ENCODE data around the gene CAMKK2. TPM values are rescaled to one million over a fixed set of nuclear protein-coding genes. Genes with fewer than 3 reads are reported as not detected.

CAMKK2 gene
- total RNA-seq, 1 donor from 2014 or later: 41.0 TPM

DNA sequence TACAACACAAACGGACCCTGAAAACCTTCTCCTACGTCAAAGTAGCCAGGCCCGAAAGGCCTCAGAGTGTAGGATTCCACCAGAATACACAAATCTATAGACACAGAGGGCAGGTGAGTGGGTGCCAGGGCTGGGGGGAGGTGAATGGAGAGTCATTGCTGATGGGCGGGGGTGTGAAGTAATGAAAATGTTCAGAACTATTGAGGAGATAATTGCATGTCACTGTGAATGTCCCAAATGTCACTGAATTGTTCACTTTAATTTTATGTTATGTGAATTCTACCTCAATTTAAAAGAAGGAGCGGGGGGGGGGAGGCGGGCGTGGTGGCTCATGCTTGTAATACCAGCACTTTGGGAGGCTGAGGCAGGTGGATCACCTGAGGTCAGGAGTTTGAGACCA, 50.6 kb downstream of the CAMKK2 start:
- no peak for DNase-seq (ENCODE audit: low spot score)
- H3K9me3 Mint-ChIP-seq: no peaks in the 10 kb centered on the region
- no peaks in the 10 kb centered on the region for H3K27me3 Mint-ChIP-seq (ENCODE audit: insufficient read depth)
- H3K27ac Mint-ChIP-seq: no peak overlapping the region
- H3K36me3 Mint-ChIP-seq (ENCODE audit: low read depth): peaks cover 22% of the 10 kb centered on the region
- intact Hi-C loops (cut with micrococcal nuclease): no loop called here
- no peak overlapping the region for H3K4me3 Mint-ChIP-seq
- peaks cover 8% of the 10 kb centered on the region for H3K4me1 Mint-ChIP-seq (ENCODE audit: low read depth)

- Mint-ChIP-seq H3K4me1 (ENCODE audit: low read depth) (peaks cover 16% of the 10 kb centered on the region), H3K36me3 (ENCODE audit: low read depth) (peaks cover 23% of the 10 kb centered on the region), H3K27ac (no peak overlapping the region), H3K27me3 (ENCODE audit: insufficient read depth) (no peaks in the 10 kb centered on the region), H3K9me3 (no peaks in the 10 kb centered on the region), H3K4me3 (no peak overlapping the region)
- DNase-seq (ENCODE audit: low spot score): no peak
- intact Hi-C loops (cut with micrococcal nuclease): no loop called here
These were observed 51.5 kb downstream of the CAMKK2 start for GRCh38 chr12:121245031-121245430.

DNA sequence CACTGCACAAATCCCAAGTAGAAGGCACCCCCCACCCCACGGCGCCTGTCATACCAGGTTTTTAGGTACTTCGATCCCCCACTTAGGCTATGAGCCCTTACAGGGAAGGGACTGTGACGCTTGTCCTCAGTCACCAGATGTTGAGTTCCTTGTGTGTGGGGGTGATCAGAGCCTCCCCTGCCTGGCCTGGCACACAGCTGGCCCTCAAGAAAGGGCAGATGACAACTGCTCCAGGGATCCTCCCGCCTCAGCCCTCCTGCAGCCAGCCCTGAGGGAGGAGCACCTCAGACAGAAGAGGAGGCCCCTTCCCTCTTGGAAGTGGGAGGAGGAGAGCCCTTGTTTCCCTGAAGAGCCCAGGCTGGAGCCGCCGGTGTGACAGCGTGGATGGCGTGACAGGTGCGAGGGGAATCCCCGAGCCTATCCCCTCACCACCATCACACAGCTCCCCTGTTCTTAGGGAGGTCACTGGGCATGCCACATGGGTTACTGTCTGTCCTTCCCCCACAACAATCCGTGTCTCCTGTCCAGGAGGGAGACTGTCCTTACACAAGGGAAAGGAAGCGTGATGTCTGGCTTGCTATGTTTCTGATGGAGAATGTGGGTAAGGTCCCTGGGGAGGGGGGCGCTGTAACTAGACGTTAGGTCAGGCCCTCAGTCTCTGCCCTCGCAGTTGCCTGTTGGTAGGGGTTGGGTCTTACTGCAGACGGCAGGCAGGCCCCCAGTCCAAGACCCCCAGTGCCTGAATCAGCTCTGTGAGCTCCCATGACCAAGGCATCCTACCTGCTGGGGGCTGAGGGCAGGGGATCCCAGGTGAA, 55.1 kb downstream of the CAMKK2 start:
- no peaks in the 10 kb centered on the region for H3K9me3 Mint-ChIP-seq
- intact Hi-C loops (cut with micrococcal nuclease): loop anchor here (2.0 to 5.0 kb wide), 2 partner anchors 17 to 56 kb away; partner anchors contain the start of gene CAMKK2
- no peak for DNase-seq (ENCODE audit: low spot score)
- H3K4me1 Mint-ChIP-seq (ENCODE audit: low read depth): peaks cover 30% of the 10 kb centered on the region
- peak overlapping the region; percentile 92 for H3K27ac Mint-ChIP-seq
- H3K27me3 Mint-ChIP-seq (ENCODE audit: insufficient read depth): no peaks in the 10 kb centered on the region
- H3K36me3 Mint-ChIP-seq (ENCODE audit: low read depth): peaks cover 21% of the 10 kb centered on the region
- peak overlapping the region; percentile 73 for H3K4me3 Mint-ChIP-seq

DNA sequence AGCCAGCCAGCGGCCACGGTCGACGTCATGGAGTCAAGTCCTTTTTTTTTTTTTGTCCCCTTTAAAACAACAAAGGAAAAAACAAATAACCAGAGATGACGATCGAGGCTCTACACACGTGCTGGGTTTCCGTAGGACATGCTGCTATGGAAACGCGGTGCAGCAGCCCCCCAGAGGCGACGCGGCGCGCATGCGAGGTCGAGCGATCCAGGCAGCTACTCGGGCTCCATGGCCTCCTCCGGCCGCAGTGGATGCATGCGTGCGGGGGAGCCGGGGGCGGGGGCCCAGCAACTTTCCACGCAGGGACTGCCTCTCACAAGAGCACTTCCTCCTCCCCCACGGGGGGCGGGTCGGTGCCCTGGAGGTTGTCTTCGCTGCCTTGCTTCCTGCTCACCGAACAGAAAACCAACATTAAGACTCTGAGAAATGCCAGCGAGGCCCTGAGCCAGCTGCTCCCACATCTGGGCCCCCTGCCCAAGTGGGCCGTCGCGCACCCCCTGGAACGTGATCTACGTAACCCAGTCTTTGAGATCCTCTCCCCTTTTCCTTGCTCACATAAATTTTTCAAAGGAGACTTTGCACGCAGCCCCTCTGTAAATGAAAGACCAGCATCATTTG, 55.9 kb downstream of the CAMKK2 start:
- peaks cover 27% of the 10 kb centered on the region for H3K36me3 Mint-ChIP-seq (ENCODE audit: low read depth)
- intact Hi-C loops (cut with micrococcal nuclease): loop anchor here (2.0 to 5.0 kb wide), 2 partner anchors 16 to 57 kb away; partner anchors contain the start of gene CAMKK2
- DNase-seq (ENCODE audit: low spot score): peak; percentile 79
- H3K27me3 Mint-ChIP-seq (ENCODE audit: insufficient read depth): no peaks in the 10 kb centered on the region
- no peaks in the 10 kb centered on the region for H3K9me3 Mint-ChIP-seq
- peak overlapping the region; percentile 73 for H3K4me3 Mint-ChIP-seq
- peaks cover 30% of the 10 kb centered on the region for H3K4me1 Mint-ChIP-seq (ENCODE audit: low read depth)
- H3K27ac Mint-ChIP-seq: peak overlapping the region; percentile 92

- Mint-ChIP-seq H3K36me3 (ENCODE audit: low read depth) (peaks cover 27% of the 10 kb centered on the region), H3K27me3 (ENCODE audit: insufficient read depth) (no peaks in the 10 kb centered on the region), H3K4me1 (ENCODE audit: low read depth) (peaks cover 30% of the 10 kb centered on the region), H3K9me3 (no peaks in the 10 kb centered on the region), H3K4me3 (peak overlapping the region; percentile 73), H3K27ac (peak overlapping the region; percentile 92)
- intact Hi-C loops (cut with micrococcal nuclease): loop anchor here (2.0 to 5.0 kb wide), 2 partner anchors 15 to 57 kb away; partner anchors contain the start of gene CAMKK2
- no peak for DNase-seq (ENCODE audit: low spot score)
These were observed 56.5 kb downstream of the CAMKK2 start for GRCh38 chr12:121240062-121240420.

DNA sequence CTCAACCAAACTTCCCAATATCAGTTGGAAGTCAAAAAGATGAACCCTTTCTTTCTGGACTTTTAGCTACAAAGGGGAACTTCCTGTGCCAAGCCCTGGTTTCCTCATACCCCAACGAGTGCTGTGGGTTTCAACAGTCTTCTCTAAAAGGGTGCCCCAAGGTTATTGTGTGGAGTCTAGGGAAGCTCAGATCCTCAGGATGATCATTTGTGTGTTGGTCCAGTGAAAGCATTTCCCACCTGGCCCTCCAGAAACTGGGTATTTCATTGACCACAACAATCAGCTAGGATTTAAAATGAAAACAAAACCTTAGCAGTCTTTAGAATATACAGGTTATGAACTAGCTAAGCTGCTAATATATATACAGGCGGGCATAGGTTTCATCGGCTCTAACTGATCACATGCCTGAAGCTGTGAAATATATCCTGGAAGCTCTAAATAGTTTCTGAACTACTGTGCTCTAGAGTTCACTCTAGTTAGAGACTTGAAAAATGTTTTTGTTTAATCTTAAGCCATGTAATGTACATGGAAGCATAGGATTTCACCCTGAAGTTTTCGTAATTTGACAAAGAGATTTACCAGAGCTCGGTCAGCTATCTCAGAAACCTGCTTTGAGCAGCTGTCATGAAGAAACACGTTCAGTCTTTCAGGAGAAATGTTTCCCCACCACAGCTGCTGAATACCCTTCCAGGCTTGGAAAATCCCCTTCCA, 57.0 kb downstream of the CAMKK2 start:
- DNase-seq (ENCODE audit: low spot score): no peak
- Mint-ChIP-seq H3K27me3 (ENCODE audit: insufficient read depth) (no peaks in the 10 kb centered on the region), H3K27ac (peak overlapping the region; percentile 92), H3K9me3 (no peaks in the 10 kb centered on the region), H3K4me3 (peak overlapping the region; percentile 73), H3K36me3 (ENCODE audit: low read depth) (peaks cover 30% of the 10 kb centered on the region), H3K4me1 (ENCODE audit: low read depth) (peaks cover 30% of the 10 kb centered on the region)
- intact Hi-C loops (cut with micrococcal nuclease): loop anchor here (2.0 to 5.0 kb wide), 2 partner anchors 15 to 58 kb away; partner anchors contain the start of gene CAMKK2

GRCh38 chr12:121238604-121239350, 57.7 kb downstream of the CAMKK2 start:
- no peaks in the 10 kb centered on the region for H3K27me3 Mint-ChIP-seq (ENCODE audit: insufficient read depth)
- H3K36me3 Mint-ChIP-seq (ENCODE audit: low read depth): peaks cover 33% of the 10 kb centered on the region
- H3K4me3 Mint-ChIP-seq: no peak overlapping the region
- H3K9me3 Mint-ChIP-seq: no peaks in the 10 kb centered on the region
- peak overlapping the region; percentile 65 for H3K27ac Mint-ChIP-seq
- DNase-seq (ENCODE audit: low spot score): no peak
- H3K4me1 Mint-ChIP-seq (ENCODE audit: low read depth): peaks cover 30% of the 10 kb centered on the region
- intact Hi-C loops (cut with micrococcal nuclease): no loop called here

DNA sequence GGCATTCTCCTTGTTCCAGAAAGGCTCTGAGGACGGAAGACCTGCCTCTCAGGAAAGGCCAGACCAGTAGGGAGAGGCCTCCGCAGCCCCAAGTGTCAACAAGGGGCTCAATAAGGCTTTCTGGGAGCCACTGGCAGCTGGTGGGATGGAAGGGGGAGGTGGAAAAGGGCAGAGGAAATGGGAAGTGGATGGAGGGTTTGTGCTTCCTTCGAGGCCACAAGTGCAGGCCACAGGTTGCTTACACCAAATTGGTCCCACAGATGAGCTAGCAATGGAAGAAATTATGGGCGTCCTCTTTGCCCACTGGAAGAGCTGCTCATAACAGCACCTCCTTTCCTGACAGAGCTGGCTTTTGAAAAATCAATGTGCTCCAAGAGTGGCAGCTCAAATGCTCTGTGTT, 58.4 kb downstream of the CAMKK2 start:
- Mint-ChIP-seq H3K9me3 (no peaks in the 10 kb centered on the region), H3K4me1 (ENCODE audit: low read depth) (peaks cover 30% of the 10 kb centered on the region), H3K4me3 (no peak overlapping the region), H3K27ac (no peak overlapping the region), H3K27me3 (ENCODE audit: insufficient read depth) (no peaks in the 10 kb centered on the region), H3K36me3 (ENCODE audit: low read depth) (peaks cover 26% of the 10 kb centered on the region)
- no peak for DNase-seq (ENCODE audit: low spot score)
- intact Hi-C loops (cut with micrococcal nuclease): no loop called here

DNA sequence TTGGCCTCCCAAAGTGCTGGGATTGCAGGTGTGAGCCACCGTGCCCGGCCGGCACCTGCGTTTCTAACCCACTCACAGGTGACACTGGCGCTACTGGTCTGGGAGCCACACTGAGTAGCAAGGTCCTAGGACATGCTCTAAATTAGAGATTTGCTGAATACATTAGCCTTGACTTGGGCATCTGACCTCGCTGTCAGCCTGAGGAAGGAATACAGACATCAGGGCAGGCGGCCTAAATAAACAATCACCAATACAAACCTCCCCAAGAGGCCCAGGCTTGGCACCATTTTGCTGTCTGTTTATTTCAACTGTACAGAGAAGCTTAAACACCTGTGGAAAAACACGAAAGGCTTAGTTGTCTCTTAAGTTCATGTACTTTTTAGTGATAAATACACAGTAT, 59.1 kb downstream of the CAMKK2 start:
- no peak for DNase-seq (ENCODE audit: low spot score)
- Mint-ChIP-seq H3K27me3 (ENCODE audit: insufficient read depth) (no peaks in the 10 kb centered on the region), H3K36me3 (ENCODE audit: low read depth) (peaks cover 28% of the 10 kb centered on the region), H3K27ac (no peak overlapping the region), H3K4me1 (ENCODE audit: low read depth) (peaks cover 30% of the 10 kb centered on the region), H3K9me3 (no peaks in the 10 kb centered on the region), H3K4me3 (no peak overlapping the region)
- intact Hi-C loops (cut with micrococcal nuclease): no loop called here

DNA sequence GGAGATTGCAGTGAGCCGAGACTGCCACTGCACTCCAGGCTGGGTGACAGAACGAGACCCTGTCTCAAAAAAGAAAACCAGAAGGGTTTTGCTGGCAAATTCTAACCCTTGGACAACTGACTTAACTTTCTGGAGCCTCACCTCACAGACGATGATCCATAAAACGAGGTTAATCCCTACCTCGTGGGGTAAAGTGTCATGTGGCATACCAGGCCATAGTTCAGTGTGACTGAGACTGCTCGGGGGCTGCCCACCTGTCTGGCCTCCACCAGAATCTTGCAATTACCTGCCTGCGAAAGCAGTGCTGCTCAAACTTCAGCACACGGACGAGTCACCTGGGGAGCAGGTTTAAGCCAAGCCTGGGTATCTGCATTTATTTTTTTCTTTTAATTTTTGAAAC, 59.7 kb downstream of the CAMKK2 start:
- Mint-ChIP-seq H3K4me1 (ENCODE audit: low read depth) (peaks cover 30% of the 10 kb centered on the region), H3K4me3 (no peak overlapping the region), H3K27ac (no peak overlapping the region), H3K36me3 (ENCODE audit: low read depth) (peaks cover 28% of the 10 kb centered on the region), H3K9me3 (no peaks in the 10 kb centered on the region), H3K27me3 (ENCODE audit: insufficient read depth) (no peaks in the 10 kb centered on the region)
- DNase-seq (ENCODE audit: low spot score): no peak
- intact Hi-C loops (cut with micrococcal nuclease): no loop called here

DNA sequence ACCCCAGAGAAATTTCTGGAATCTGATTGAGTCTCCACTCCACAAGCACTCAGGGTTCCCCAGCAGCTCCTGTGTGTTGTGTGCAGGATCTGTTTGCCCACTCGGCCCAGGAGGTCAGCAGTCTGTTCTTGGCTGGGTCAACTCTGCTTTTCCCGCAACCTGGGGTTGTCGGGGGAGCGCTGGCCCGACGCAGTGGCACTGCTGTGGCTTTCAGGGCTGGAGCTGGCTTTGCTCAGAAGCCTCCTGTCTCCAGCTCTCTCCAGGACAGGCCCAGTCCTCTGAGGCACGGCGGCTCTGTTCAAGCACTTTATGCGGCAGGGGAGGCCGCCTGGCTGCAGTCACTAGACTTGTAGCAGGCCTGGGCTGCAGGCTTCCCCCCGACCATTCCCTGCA, 62.9 kb downstream of the CAMKK2 start:
- H3K27me3 Mint-ChIP-seq (ENCODE audit: insufficient read depth): no peaks in the 10 kb centered on the region
- peaks cover 33% of the 10 kb centered on the region for H3K36me3 Mint-ChIP-seq (ENCODE audit: low read depth)
- intact Hi-C loops (cut with micrococcal nuclease): no loop called here
- no peaks in the 10 kb centered on the region for H3K9me3 Mint-ChIP-seq
- no peak overlapping the region for H3K27ac Mint-ChIP-seq
- no peak for DNase-seq (ENCODE audit: low spot score)
- H3K4me1 Mint-ChIP-seq (ENCODE audit: low read depth): peaks cover 12% of the 10 kb centered on the region
- no peak overlapping the region for H3K4me3 Mint-ChIP-seq

DNA sequence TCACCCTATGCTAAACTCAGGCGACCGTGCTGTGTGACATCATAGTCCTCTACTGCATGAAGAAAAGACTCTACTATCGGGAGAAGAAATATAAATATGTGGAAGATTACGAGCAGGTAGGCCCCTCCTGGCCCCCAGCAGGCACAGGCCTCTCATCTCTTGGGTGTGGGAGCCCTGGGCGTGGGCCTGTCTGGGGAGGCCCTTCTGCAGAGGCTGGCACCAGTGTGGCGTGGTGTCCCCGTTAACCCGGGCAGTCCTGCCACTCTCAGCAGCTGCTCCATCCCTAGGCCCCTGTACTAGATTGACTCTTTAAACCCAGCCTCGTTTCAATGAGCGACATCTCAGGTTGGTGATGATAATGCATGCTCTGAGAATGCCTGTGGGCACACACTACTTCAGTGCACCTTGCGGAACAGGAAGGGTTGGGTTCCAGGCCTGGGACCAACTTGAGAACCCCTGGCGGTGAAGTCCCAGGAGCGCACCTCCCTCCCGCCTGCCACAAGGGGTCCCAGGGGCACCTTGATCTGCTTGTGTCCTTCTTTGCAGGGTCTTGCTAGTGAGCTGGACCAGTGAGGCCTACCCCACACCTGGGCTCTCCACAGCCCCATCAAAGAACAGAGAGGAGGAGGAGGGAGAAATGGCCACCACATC, 63.4 kb downstream of the CAMKK2 start:
- no peak for DNase-seq (ENCODE audit: low spot score)
- Mint-ChIP-seq H3K36me3 (ENCODE audit: low read depth) (peaks cover 35% of the 10 kb centered on the region), H3K9me3 (no peaks in the 10 kb centered on the region), H3K27me3 (ENCODE audit: insufficient read depth) (no peaks in the 10 kb centered on the region), H3K4me3 (no peak overlapping the region), H3K27ac (no peak overlapping the region), H3K4me1 (ENCODE audit: low read depth) (peaks cover 12% of the 10 kb centered on the region)
- intact Hi-C loops (cut with micrococcal nuclease): no loop called here
